GM12878 (cell line): Measurements from ENCODE around the gene C16orf92. TPM values are rescaled to one million over a fixed set of nuclear protein-coding genes. Genes with fewer than 3 reads are reported as not detected.

Experiments
- BHLHE40 ChIP-seq, 2 experiments: fragments of 450-650 bp in 1 of 2; IDR thresholded peaks; 2 replicates each; pipeline ENCODE4 v1.6.1; 2011 to 2017; ENCODE audit warnings: low read depth in 2 of 2, borderline replicate concordance in 1 of 2, improper control_type of control experiment in 1 of 2, low read length in 1 of 2, mild to moderate bottlenecking in 1 of 2
- CEBPB ChIP-seq, 2 experiments: fragments of 150-350 bp in 1 of 2; IDR thresholded peaks; 2 replicates each; pipeline ENCODE4 v1.6.1; 2012 to 2014; ENCODE audit warnings: low read depth in 2 of 2, low read length in 2 of 2, borderline replicate concordance in 1 of 2, inconsistent platforms in 1 of 2
- FOXK2 ChIP-seq: fragments of 450-650 bp; IDR thresholded peaks from 2 replicates; pipeline ENCODE4 v1.6.1; 2017; ENCODE audit warnings: mild to moderate bottlenecking, moderate library complexity
- GATAD2B ChIP-seq: fragments of 450-650 bp; conservative IDR thresholded peaks from 2 replicates; pipeline ENCODE4 v1.6.1; 2017; ENCODE audit warnings: low read depth, mild to moderate bottlenecking, moderate library complexity
- IRF4 ChIP-seq: IDR thresholded peaks from 2 replicates; pipeline ENCODE4 v1.6.1; 2011; ENCODE audit warnings: low read depth, low read length
- KAT2A ChIP-seq: conservative IDR thresholded peaks from 2 replicates; pipeline ENCODE4 v1.6.1; 2011; ENCODE audit warnings: low read depth, low read length; ENCODE audit not compliant: control insufficient read depth
- MAX ChIP-seq: IDR thresholded peaks from 2 replicates; pipeline ENCODE4 v1.6.1; 2012; ENCODE audit warnings: low read depth, low read length, improper control_type of control experiment
- MEF2B ChIP-seq: fragments of 450-650 bp; IDR thresholded peaks from 2 replicates; pipeline ENCODE4 v1.6.1; 2018; ENCODE audit warnings: mild to moderate bottlenecking, moderate library complexity; ENCODE audit not compliant: partially characterized antibody, poor library complexity, severe bottlenecking
- MTA2 ChIP-seq: fragments of 450-650 bp; IDR thresholded peaks from 2 replicates; pipeline ENCODE4 v1.6.1; 2016; ENCODE audit warnings: low read depth, mild to moderate bottlenecking, moderate library complexity
- MYB ChIP-seq: fragments of 150-350 bp; IDR thresholded peaks from 2 replicates; pipeline ENCODE4 v1.6.1; 2014; ENCODE audit warnings: mild to moderate bottlenecking, low read depth, low read length, borderline replicate concordance
- NBN ChIP-seq: fragments of 450-650 bp; IDR thresholded peaks from 2 replicates; pipeline ENCODE4 v1.6.1; 2016
- NFYA ChIP-seq: IDR thresholded peaks from 2 replicates; pipeline ENCODE4 v1.6.1; 2011; ENCODE audit warnings: low read depth, mild to moderate bottlenecking, low read length, improper control_type of control experiment, borderline replicate concordance
- NFYB ChIP-seq: IDR thresholded peaks from 2 replicates; pipeline ENCODE4 v1.6.1; 2011; ENCODE audit warnings: low read depth, mild to moderate bottlenecking, low read length, improper control_type of control experiment, moderate library complexity; ENCODE audit not compliant: insufficient read depth
- NR2C1 ChIP-seq: fragments of 450-650 bp; IDR thresholded peaks from 2 replicates; pipeline ENCODE4 v1.6.1; 2017; ENCODE audit warnings: antibody characterized with exemption, mild to moderate bottlenecking, moderate library complexity
- RAD51 ChIP-seq: fragments of 450-650 bp; IDR thresholded peaks from 2 replicates; pipeline ENCODE4 v1.6.1; 2016; ENCODE audit warnings: moderate library complexity, mild to moderate bottlenecking, inconsistent platforms
- SIX5 ChIP-seq: IDR thresholded peaks from 2 replicates; pipeline ENCODE4 v1.6.1; 2011; ENCODE audit warnings: mild to moderate bottlenecking, low read depth, low read length, moderate library complexity; ENCODE audit not compliant: severe bottlenecking
- SKIL ChIP-seq: fragments of 450-650 bp; IDR thresholded peaks from 2 replicates; pipeline ENCODE4 v1.6.1; 2017; ENCODE audit warnings: mild to moderate bottlenecking, low read depth, inconsistent platforms; ENCODE audit not compliant: poor library complexity, severe bottlenecking
- SMAD1 ChIP-seq: fragments of 450-650 bp; IDR thresholded peaks from 2 replicates; pipeline ENCODE4 v1.6.1; 2018; ENCODE audit warnings: mild to moderate bottlenecking, low read depth; ENCODE audit not compliant: partially characterized antibody
- SMAD5 ChIP-seq: IDR thresholded peaks from 2 replicates; pipeline ENCODE4 v1.6.1; 2016; ENCODE audit warnings: antibody characterized with exemption, low read depth
- STAT1 ChIP-seq: fragments of 450-650 bp; conservative IDR thresholded peaks from 2 replicates; pipeline ENCODE4 v1.6.1; 2014; ENCODE audit warnings: antibody characterized with exemption, mild to moderate bottlenecking
- SUZ12 ChIP-seq: fragments of 200-600 bp; sonication (generic); IDR thresholded peaks from one replicate; pipeline ENCODE4 v1.6.1; 2018; ENCODE audit warnings: antibody characterized with exemption, mild to moderate bottlenecking; ENCODE audit not compliant: unreplicated experiment
- TCF3 ChIP-seq: IDR thresholded peaks from 2 replicates; pipeline ENCODE4 v1.6.1; 2012; ENCODE audit warnings: low read depth, mild to moderate bottlenecking, low read length, borderline replicate concordance; ENCODE audit not compliant: insufficient read depth
- ZNF24 ChIP-seq: fragments of 450-650 bp; IDR thresholded peaks from 2 replicates; pipeline ENCODE4 v1.6.1; 2017; ENCODE audit warnings: antibody characterized with exemption, mild to moderate bottlenecking
- ZSCAN29 ChIP-seq: fragments of 450-650 bp; IDR thresholded peaks from 2 replicates; pipeline ENCODE4 v1.6.1; 2017; ENCODE audit warnings: mild to moderate bottlenecking, moderate library complexity
- polyA plus RNA-seq, 11 experiments: library from polyadenylated mRNA; depleted of rRNA in 4 of 11; unstranded in 6 of 11; stranded (reverse) in 5 of 11; fragments of >200 nt; fragmentation: Nextera tagmentation in 4 of 11; fragmentation: Illumina TruSeq in 1 of 11; extraction: Ambion mirVana in 4 of 11; extraction: Trizol in 1 of 11; gene quantifications; 1 replicate in 1 of 11; 2 replicates in 10 of 11; pipeline versions ENCODE4 v1.2.1 to v1.2.3, GENCODE V29; 2011 to 2016; ENCODE audit warnings: inconsistent platforms in 2 of 11, missing spikeins in 2 of 11, low read depth in 1 of 11
- total RNA-seq, 4 experiments: library from RNA; depleted of rRNA in 3 of 4; stranded (reverse); fragments of >200 nt in 3 of 4; fragmentation: Illumina TruSeq in 1 of 4; extraction: Trizol in 1 of 4; gene quantifications; 2 replicates each; pipeline versions ENCODE4 v1.2.1 to v1.2.3, GENCODE V29; 2013 to 2021
- TF ChIP-seq, protein P1 (sequence below), 3 experiments: IDR thresholded peaks in 2 of 3; conservative IDR thresholded peaks in 1 of 3; 2 replicates each; pipeline ENCODE4 v1.5.1; 2011; ENCODE audit warnings: low read depth in 3 of 3, low read length in 3 of 3, mild to moderate bottlenecking in 3 of 3, control low read depth in 2 of 3, moderate library complexity in 2 of 3, inconsistent platforms in 1 of 3, mixed read lengths in 1 of 3; ENCODE audit not compliant: control insufficient read depth in 2 of 3, insufficient read depth in 1 of 3; ENCODE audit errors: extremely low read depth in 1 of 3

Gene C16orf92
- total and polyA plus RNA-seq, 10 of the 15 experiments (the other 5 are each of a cell fraction or from before 2014, with no cell fraction given): not detected

DNA sequence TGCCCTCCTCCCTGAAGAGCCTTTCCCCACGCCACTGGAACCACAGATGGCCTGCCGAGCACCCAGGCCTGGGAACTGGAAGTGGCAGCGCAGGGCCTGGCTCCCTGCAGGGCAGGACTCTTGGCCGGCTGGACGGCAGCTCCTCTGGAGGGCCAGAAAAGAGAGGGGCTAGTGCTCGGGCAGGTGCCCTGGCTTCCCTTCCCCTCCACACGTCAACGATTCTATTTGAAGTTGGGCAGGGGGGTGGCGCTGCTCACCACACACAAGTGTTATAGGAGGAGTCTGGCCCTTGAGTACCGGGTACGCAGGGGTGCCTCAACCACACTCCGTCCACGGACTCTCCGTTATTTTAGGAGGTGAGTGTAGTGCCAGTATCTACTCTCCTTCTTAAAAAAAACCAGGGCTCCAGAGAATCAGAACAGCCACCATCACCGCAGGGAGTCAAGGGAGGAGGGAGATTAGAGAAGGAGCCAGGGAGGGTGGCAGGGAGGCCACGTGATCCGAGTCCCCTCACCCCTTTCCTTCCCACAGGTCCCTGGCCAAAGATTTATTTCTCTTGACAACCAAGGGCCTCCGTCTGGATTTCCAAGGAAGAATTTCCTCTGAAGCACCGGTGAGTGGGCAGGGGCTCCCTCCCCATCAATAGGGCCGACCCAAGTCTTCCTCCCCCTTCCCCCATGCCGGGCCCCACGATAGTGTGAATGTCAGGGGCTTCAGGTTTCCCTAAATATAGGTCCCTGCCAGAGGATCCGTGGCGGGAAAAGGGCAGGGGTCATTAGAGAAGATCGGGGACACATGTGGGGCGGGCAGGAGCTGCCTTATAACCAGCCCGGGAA, 41.1 kb downstream of the C16orf92 start (continued):
- peak; percentile 94 for TF ChIP-seq RAD51
- TF ChIP-seq NFYB: no peak
- no peak for TF ChIP-seq NFYA
- TF ChIP-seq NBN: peak; percentile 76
- TF ChIP-seq GATAD2B: peak; percentile 22; the same call in 1 of the 2 replicates
- TF ChIP-seq ZSCAN29: no peak
- TF ChIP-seq SKIL: peak; percentile 60
- no peak for TF ChIP-seq STAT1
- no peak; the same call in 1 of the 2 replicates for TF ChIP-seq MYB
- TF ChIP-seq SMAD1: no peak
- TF ChIP-seq MAX: peak; percentile 71
- TF ChIP-seq SUZ12: no peak
- TF ChIP-seq KAT2A: no peak
- TF ChIP-seq MEF2B: peak; percentile 85
- no peak for TF ChIP-seq SIX5
- TF ChIP-seq IRF4: no peak
- no peak for TF ChIP-seq CEBPB (IDR thresholded peaks at IDR 0.05; ENCODE audit: borderline replicate concordance in 1 of 2, low read depth in 2 of 2, low read length in 2 of 2)
- peak in 1 of 2 experiments; percentile 61; a peak in 1 of 4 replicates for TF ChIP-seq BHLHE40 (IDR thresholded peaks at IDR 0.05; ENCODE audit: borderline replicate concordance in 1 of 2, low read depth in 2 of 2, low read length in 1 of 2)
- no peak for TF ChIP-seq NR2C1
- no peak for TF ChIP-seq TCF3
- peak; percentile 69 for TF ChIP-seq SMAD5
- TF ChIP-seq MTA2: no peak
- TF ChIP-seq FOXK2: no peak
- TF ChIP-seq ZNF24: no peak
- TF ChIP-seq, protein P1, sequence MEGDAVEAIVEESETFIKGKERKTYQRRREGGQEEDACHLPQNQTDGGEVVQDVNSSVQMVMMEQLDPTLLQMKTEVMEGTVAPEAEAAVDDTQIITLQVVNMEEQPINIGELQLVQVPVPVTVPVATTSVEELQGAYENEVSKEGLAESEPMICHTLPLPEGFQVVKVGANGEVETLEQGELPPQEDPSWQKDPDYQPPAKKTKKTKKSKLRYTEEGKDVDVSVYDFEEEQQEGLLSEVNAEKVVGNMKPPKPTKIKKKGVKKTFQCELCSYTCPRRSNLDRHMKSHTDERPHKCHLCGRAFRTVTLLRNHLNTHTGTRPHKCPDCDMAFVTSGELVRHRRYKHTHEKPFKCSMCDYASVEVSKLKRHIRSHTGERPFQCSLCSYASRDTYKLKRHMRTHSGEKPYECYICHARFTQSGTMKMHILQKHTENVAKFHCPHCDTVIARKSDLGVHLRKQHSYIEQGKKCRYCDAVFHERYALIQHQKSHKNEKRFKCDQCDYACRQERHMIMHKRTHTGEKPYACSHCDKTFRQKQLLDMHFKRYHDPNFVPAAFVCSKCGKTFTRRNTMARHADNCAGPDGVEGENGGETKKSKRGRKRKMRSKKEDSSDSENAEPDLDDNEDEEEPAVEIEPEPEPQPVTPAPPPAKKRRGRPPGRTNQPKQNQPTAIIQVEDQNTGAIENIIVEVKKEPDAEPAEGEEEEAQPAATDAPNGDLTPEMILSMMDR (IDR thresholded peaks at IDR 0.05 in 2 of 3, conservative IDR thresholded peaks at IDR 0.05 in 1 of 3; ENCODE audit: control insufficient read depth in 2 of 3, extremely low read depth in 1 of 3, insufficient read depth in 1 of 3, low read depth in 3 of 3, low read length in 3 of 3): peak; percentile 35 to 68 (median 38); a peak in 5 of 6 replicates
